HG02884 (cell line): Measurements from ENCODE around the gene DIS3.
A peak's percentile ranks its signal among the peaks of the same experiment; 100 is the strongest.
"Not testable (repeated sequence)": the region's sequence is repeated elsewhere in the genome, so short reads cannot be mapped to it uniquely, and the experiment has no call there.

Experiments used
- ATAC-seq: cut with Tn5 transposase; IDR thresholded peaks from one replicate; pipeline ENCODE4 v1.9.1; 2021; ENCODE audit warnings: mild to moderate bottlenecking, moderate library complexity; ENCODE audit not compliant: unreplicated experiment

The DIS3 gene

GRCh38 chr13:72754111-72754510 is 27.6 kb downstream of the DIS3 start:
- ATAC-seq = no peak

GRCh38 chr13:72751220-72751619 is 30.5 kb downstream of the DIS3 start:
- no peak for ATAC-seq

GRCh38 chr13:72745260-72745659 is 36.4 kb downstream of the DIS3 start:
- peak; percentile 53 for ATAC-seq

DNA sequence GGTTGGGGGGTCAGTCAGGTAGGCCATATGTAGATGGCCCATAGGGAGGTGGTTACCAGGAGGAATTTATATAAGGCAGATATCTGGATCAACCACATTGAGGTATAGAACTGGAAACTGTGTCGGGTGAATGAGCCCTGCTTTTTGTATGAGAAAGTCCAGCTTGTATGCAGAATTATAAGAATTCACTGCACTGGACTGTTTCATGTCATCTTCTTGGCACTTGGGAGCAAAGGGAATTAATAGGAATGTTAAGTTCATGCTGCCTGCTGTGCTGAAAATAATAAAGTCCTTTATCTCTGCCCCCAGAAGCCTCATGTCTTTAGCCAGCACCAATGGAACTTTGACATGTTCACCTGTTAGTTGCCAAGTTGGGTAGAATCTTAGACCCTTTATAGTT is 41.7 kb downstream of the DIS3 start:
- ATAC-seq = no peak

DNA sequence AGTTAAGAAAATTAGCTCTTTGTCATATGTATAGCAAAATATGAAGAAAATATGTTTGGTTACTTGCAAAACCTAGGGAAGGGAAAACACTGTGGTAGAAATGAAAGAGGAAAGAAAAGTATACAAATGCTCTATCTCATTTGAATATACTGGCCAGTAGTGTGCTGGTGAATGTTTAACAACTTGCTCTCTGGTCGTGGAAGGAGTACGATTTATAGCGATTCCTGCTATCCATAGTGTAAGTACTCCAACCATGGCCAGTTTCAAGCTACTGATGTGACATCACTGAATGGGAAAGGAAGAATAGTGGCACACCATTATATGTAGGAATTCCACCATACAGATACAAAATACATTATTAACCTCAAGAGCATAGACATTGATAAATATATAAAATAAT is 44.7 kb downstream of the DIS3 start:
- ATAC-seq = no peak

GRCh38 chr13:72728290-72728605 is 53.5 kb downstream of the DIS3 start:
- ATAC-seq = no peak

GRCh38 chr13:72727417-72728289 is 54.0 kb downstream of the DIS3 start, which contains the start of the genes BORA and MZT1:
BORA (plus strand) TSS chr13:72727923; CDS start chr13:72728941, 1,018 bp downstream.
MZT1 (minus strand) TSS chr13:72727629; CDS start chr13:72727602, 27 bp downstream.
- peak; percentile 94 for ATAC-seq

- peak; percentile 16 for ATAC-seq
Measured at GRCh38 chr13:72726726-72727416, 54.8 kb downstream of the DIS3 start.

GRCh38 chr13:72726185-72726584 is 55.5 kb downstream of the DIS3 start:
- not testable (repeated sequence) for ATAC-seq

DNA sequence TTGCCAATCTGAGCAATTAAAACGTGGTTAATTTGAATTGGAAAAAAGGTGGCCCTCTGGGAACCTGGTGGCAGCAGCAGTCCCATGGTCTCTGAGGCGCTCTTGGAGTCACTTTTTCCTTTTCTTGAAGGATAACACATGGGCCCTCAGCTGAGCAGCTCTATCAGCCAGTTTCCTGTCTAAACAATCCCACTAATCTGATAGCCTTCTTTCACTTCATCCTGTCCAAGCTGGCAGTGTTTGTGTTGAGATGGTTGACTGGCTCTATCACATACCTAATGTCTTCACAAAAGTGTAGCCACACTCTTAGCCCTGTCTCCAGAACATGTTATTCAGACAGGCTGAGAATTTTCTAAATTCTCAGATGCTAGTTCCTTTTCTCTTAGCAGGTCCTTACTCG is 64.9 kb downstream of the DIS3 start:
- ATAC-seq = no peak
